HG03457 (cell line): ENCODE measurements around the gene GPR87.

ENCODE experiments used
- ATAC-seq: cut with Tn5 transposase; IDR thresholded peaks from one replicate; pipeline ENCODE4 v1.9.1; 2021; ENCODE audit warnings: moderate number of reproducible peaks; ENCODE audit not compliant: unreplicated experiment

The GPR87 gene

GRCh38 chr3:151316267-151316991 lies at the start of gene GPR87:
TSS of gene GPR87 (minus strand) at chr3:151316820. CDS start at chr3:151300100, 16,720 bp downstream.
- ATAC-seq: no peak

GRCh38 chr3:151362751-151363174 lies 46.1 kb upstream of the GPR87 start:
- no peak for ATAC-seq

GRCh38 chr3:151357463-151357850 lies 40.8 kb upstream of the GPR87 start:
- no peak for ATAC-seq

- no peak for ATAC-seq
Observed at GRCh38 chr3:151356794-151357462, 40.3 kb upstream of the GPR87 start.

- ATAC-seq: no peak
Observed at GRCh38 chr3:151351648-151352047, 35.0 kb upstream of the GPR87 start.

- no peak for ATAC-seq
Observed at GRCh38 chr3:151351219-151351618, 34.6 kb upstream of the GPR87 start.

- no peak for ATAC-seq
Observed at GRCh38 chr3:151350656-151351055, 34.0 kb upstream of the GPR87 start.

GRCh38 chr3:151347432-151347831 lies 30.8 kb upstream of the GPR87 start:
- no peak for ATAC-seq

- no peak for ATAC-seq
Observed at GRCh38 chr3:151346292-151346691, 29.7 kb upstream of the GPR87 start.

GRCh38 chr3:151345859-151346258 lies 29.2 kb upstream of the GPR87 start:
- ATAC-seq: no peak

- no peak for ATAC-seq
Observed at GRCh38 chr3:151331696-151332095, 15.1 kb upstream of the GPR87 start.

- ATAC-seq: no peak
Observed at GRCh38 chr3:151330899-151331298, 14.3 kb upstream of the GPR87 start.

- ATAC-seq: no peak
Observed at GRCh38 chr3:151330379-151330778, 13.8 kb upstream of the GPR87 start.

- ATAC-seq: no peak
Observed at GRCh38 chr3:151329363-151329762, 12.7 kb upstream of the GPR87 start, which contains the start of gene P2RY13. TSS of gene P2RY13 (minus strand) at chr3:151329549. CDS start at chr3:151329528, 21 bp downstream.

GRCh38 chr3:151328298-151328995 lies 11.8 kb upstream of the GPR87 start:
- ATAC-seq: no peak

GRCh38 chr3:151327571-151328198 lies 11.1 kb upstream of the GPR87 start:
- no peak for ATAC-seq

GRCh38 chr3:151322511-151322910 lies 5.9 kb upstream of the GPR87 start:
- no peak for ATAC-seq

GRCh38 chr3:151321526-151321925 lies 4.9 kb upstream of the GPR87 start:
- ATAC-seq: no peak

- ATAC-seq: no peak
Observed at GRCh38 chr3:151320131-151320530, 3.5 kb upstream of the GPR87 start.

GRCh38 chr3:151319628-151320027 lies 3.0 kb upstream of the GPR87 start:
- ATAC-seq: no peak

GRCh38 chr3:151318991-151319390 lies 2.4 kb upstream of the GPR87 start:
- no peak for ATAC-seq
